Head of caudate nucleus (tissue), 42 donors: ENCODE data around the gene PCBD2.
A peak's percentile ranks its signal among the peaks of the same experiment; 100 is the strongest.
"Not testable (repeated sequence)": the region's sequence is repeated elsewhere in the genome, so short reads cannot be mapped to it uniquely, and the experiment has no call there.

ENCODE experiments used
- DNase-seq, 42 donors: peaks; one replicate each; pipeline versions ENCODE4 v3.0.0 to v3.0.0-alpha.2; 2020 to 2021; ENCODE audit warnings: mixed read lengths in 7 of 42
- intact Hi-C: fragments of 100-400 bp; cut with DNase I; formaldehyde crosslinking; loops from one replicate; pipeline ENCODE4 v1.15.0; 2022

PCBD2 gene

DNA sequence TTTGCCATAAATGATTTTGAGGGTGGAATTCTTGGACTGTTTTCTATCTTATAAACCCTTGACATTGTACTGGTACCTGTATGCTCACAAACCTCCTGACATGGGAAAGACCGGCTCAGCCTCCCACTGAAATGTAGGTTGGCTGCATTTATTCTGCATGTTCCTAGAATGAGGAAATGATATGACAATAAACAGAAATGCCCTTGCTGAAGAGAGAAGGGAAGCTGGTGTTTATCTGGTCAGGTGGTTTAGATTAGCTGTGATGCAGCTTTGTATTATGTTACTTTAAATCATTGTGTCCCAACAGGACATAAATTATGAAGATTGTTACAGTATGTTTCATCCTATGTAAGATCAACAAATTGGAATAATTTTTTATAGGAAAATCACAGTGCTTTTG, 39.7 kb downstream of the PCBD2 start:
- intact Hi-C loops: no loop called here
- no peak for DNase-seq

DNA sequence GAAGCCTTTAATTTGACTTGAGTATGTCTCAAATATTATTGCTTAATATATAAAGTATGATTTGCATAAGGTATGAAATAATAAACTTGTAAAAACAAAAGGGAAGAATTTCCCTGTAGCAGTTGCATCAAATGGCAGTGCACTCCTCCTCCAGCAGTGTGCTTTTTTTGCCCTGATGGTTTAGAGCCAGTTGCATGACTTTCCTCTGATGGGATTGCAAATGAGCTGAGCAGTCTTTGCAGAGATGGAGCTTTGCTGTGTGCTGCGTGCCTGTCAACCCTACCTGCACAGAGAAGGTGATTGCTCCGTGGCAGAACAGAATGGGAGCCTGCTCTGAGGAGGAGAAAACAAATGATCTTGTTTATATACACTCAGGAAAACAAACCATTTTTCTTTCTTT, 40.1 kb downstream of the PCBD2 start:
- intact Hi-C loops: no loop called here
- DNase-seq: peak in 36 of 42 donors; percentile 2 to 82 (median 42)

DNA sequence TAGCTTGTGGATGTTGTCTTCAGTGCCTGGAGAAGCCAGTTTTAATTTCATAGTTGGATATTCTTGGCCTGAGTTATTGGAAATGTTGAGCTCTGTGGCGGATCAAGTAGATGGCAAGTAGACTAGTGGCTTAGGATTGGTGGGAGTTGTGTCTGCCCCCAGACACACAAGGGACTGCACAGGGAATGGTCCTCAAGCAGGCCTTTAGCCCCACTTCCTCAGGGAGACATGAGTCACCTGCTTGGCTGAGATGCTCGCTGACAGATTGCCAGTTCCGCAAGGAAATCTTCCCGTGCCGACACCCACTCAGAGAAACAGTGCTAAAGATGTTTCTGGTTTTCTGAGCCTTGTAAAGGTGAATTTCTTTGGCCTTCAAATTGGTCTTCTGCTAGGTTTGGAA, 44.0 kb downstream of the PCBD2 start:
- intact Hi-C loops: no loop called here

DNA sequence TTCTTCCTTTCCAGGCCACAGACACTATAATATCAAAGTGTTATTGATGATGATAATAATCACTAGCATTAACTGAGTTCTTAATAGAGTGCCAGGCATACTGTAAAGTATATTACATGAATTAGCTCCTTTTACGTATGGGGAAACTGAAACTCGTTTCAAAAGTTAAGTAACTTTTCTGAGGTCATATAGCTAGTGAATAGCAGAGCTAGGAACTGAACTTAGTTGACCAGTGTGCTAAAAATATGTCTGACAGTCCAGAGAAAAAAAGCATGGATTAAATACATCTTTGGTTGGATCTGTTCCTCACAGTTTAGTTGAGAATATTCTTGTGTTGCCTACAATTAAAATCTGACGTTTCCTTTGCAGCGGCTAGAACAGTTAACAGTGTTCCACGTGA, 44.4 kb downstream of the PCBD2 start:
- no peak for DNase-seq
- intact Hi-C loops: no loop called here

More for the DNA sequence above, 44.0 kb downstream of the PCBD2 start:
- DNase-seq: peak in 23 of 42 donors; percentile 9 to 58 (median 29)

DNA sequence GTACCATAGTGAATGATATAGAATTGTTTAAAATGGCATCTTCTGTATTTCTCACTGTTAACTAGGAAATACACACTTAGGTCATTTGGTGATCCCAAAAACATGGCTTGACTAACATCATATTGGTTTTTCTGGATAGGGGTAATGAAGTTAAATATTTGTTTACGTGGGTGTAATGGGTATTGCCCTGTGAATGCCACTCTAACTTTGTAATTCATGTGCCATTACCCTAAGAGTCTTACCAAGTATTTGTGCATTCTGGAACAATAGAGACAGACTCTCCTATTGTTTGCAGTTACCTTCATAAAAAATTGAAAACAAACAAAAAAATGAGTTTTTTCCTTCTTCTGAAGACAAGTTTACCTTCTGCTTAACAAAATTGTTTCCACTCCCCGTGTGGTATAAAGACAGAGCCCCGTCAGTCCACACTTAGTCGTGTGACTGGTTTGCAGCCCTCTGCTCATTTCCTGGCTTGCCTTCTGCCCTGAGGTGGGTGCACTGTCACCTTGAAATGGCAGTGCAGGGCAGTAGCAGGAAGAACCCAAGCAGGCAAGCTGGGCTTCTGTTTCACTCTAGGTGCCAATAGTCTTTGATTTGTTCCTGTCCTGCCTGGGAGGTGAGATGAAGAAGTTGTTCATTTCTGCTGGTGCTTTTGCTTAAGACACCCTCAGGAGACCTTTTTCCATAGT, 53.1 kb downstream of the PCBD2 start:
- no peak for DNase-seq
- intact Hi-C loops: no loop called here

DNA sequence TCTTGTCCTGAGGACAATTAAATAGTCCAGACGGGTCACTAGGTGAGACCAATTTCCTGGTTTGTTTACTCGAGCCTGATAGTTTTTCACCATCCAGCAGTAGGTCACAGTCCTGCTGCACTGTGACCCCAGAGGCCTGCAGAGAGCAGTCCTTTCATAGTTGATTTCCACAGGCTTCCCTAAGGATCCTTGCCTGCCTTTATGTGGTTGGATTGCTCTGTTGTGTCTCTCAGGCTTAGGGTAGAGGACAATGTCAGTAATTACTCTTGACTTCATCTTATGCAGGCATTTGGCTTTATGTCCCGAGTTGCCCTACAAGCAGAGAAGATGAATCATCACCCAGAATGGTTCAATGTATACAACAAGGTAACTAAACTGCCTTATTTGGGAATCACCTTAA, 53.8 kb downstream of the PCBD2 start:
- DNase-seq: no peak
- intact Hi-C loops: no loop called here

DNA sequence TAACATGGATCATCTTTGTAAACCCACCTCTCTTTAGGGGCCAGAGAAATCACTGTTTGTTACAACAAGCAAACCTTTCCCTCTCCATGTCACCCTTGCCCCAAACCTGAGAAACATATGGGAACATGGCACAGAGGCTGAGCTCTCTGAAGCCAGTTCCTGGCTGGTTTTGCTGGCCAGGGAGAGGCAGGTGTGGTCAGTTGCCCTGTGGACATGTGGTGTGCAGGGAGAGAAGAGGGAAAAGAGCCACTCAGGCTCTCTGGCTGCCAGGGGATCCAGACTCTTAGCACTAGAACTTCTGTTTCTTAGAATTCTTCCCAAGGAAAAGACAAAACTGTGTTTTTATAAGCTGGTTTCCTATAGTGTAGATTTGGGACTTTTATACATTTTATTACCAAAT, 58.2 kb downstream of the PCBD2 start:
- intact Hi-C loops: no loop called here

DNA sequence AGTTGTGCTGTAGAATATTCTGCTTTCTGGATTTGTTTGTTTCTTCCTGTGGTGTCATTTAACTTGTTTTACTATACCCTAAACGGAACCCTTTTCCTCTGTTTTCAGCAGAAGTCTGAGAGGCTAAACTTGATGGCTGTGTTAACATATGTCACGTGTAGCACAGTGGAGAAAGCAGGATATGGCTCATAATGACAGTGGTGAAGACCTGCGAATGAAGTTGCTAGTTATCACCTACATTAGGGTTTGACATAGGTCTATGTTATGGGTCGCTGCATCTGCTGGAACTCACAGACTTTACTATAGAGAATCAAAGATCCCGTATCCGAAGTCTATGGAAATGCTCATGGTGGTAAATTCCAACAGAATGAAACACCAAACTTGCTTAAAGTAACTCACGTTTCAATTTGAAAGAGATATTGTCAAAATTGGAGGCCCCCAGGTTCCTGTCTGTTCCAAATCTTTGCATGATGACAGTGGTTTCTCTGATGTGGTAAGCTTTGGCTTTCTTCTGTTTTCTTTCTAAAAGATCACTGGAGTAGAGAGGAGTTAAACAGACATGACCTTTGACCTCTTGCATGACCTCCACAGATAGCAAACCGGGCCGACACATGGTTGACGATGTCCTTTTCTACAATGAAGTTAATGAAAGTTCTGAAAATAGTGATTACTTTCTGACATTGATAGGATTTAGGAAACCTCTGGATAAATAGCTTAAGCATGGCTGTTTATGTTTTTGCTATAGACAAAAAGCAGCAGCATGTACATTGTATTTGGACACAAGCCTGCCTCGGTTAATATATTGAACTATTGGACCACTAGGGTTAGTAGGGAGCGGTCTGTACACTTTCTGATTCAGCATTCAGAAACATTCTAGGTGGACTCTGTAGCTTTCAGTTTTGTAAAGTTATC, 59.7 kb downstream of the PCBD2 start:
- intact Hi-C loops: no loop called here
- no peak for DNase-seq

More for the DNA sequence above, 58.2 kb downstream of the PCBD2 start:
- no peak for DNase-seq

DNA sequence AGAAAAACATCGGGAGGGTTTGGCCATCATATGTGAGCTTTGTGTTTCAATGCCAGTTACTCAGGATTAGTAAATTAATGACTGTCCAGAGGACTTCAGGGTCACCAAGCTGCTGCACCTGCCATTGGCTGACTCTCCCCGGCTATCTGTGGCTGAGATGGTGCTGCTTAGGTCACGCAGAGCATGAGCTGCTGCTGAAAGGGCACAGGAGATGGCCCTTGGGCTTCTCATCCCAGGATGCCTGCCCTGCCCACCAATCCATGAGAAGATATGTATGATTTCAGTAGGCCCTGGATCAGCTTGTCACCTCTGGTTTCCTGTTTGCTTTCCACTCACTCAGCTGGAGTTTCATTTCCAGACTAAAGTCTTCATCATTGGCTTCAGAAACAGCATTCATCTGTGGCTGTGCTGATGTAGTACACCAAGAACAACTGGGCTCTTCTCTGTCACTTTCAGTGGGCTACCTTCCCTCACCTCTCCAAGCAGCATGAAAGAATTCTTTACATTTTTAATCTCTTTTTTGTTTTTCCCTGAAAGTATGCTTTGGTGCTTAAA, 60.4 kb downstream of the PCBD2 start:
- DNase-seq: no peak
- intact Hi-C loops: no loop called here

DNA sequence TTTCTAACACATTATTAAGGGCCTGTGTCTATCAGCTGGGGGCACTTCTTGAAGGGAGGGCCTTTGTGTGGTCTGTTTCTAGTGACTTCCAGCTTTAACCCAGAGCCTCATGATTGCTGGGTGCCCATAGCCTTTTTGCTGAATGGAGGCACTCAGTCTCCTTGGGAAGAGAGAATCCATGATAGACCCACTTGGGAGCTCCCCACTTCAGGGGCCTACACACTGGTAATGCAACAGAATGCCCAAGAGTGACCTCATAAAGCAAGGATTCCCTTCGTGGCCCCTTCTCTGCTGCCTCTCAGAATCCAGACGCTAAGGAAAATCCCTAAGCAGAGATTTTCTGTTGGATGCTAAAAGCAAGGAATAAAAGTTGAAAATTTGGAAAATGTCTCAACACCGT, 62.7 kb downstream of the PCBD2 start, which contains the start of gene CATSPER3:
CATSPER3 (plus strand) TSS at position 301 of the 400 bp plus-strand sequence; CDS start at position 386, 85 bp downstream.
- intact Hi-C loops: no loop called here

DNA sequence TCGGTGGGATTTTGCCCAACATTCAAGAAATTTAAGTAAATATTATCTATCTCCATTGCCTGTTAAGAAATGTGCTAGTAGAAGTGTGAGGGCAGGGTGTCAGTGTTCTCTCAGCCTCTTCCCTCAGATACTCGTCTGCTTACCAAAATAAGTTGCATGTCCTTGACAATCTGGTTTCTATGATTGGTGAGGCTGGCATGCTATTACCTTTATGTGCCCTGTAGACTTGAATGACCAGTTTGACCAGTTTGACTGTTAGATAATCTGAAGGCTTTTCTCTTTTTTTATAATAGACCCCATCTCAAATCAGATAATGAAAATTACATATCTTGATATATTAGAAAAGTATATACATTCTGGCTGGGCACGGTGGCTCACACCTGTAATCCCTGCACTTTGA, 63.1 kb downstream of the PCBD2 start:
- DNase-seq: no peak
- intact Hi-C loops: no loop called here

More for the DNA sequence above, 62.7 kb downstream of the PCBD2 start, which contains the start of gene CATSPER3:
- DNase-seq: no peak

DNA sequence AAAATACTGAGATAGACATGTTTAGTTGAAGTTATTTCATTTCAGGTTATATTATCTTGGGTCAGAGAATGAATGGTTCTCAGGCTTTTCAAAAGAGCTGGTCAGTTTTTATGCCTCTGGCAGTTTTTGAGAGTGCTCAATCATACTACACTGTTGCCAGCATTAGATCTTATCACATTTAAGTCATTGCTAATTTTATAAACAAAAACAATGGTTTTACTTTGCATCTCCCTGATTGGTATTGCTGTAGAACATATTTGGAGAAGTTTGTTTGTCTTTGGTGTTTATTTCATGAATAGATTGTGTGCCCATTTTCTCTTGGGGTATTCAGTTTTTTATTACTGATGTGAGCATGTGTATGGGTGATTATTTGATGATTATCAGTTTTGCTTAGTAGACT, 64.2 kb downstream of the PCBD2 start:
- intact Hi-C loops: no loop called here
- no peak for DNase-seq

DNA sequence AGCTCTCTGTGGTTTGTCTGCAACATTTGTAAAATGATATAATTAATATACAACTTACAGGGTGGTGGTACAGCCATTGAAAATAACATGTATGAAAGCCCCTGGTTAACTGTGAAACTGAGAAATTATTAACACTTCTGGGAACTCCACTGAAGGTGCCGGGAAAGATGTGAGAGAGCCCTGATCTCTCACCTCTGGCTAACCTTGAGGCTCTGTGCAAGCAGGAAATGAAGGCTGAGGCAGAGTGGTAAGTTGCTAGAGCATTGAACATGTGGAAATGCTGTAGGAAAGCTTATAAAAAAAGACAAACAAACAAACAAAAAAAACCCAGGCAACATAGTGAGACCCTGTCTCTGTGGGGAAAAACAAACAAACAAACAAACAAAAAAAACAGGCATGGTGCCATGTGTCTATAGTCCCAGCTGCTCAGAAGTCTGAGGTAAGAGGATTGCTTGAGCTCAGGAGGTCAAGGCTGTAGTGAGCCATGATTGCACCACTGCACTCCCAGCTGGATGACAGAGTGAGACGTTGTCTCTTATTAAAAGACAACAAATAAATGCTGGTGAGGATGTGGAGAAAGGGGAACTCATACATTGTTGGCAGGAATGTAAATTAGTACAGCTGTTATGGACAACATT, 70.3 kb downstream of the PCBD2 start:
- intact Hi-C loops: no loop called here
- no peak for DNase-seq

DNA sequence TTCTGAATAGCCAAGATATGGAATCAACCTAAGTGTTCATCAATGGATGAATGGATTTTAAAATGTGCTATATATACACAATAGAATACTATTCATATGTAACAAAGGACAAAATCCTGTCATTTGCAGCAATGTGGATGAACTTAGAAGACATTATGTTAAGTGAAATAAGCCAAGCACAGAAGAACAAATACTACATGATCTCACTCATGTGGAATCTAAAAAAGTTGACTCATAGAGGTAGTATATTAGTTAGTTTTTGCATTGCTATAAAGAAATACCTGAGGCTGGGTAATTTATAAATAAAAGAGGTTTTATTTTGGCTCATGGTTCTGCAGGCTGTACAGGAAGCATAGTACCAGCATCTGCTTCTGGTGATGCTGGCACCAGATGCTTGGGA, 70.9 kb downstream of the PCBD2 start:
- intact Hi-C loops: no loop called here
- no peak for DNase-seq

DNA sequence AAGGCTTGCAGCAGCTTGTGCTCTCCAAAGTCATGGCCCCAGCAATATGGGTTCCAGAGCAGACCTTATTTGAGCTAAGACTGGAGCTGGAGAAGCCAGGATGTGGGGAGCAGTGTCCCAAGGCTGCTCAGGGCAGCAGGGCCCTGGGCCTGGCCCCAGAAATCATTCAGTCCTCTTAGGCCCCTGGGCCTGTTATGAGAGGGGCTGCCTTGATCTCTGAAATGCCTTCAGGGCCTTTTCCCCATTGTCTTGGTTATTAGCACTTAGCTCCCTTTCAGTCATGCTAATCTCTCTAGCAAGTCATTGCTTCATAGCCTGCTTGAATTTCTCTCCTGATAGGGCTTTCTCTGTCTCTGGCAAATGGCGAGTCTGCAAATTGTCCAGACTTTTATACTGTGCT, 71.9 kb downstream of the PCBD2 start:
- DNase-seq: no peak
- intact Hi-C loops: no loop called here

DNA sequence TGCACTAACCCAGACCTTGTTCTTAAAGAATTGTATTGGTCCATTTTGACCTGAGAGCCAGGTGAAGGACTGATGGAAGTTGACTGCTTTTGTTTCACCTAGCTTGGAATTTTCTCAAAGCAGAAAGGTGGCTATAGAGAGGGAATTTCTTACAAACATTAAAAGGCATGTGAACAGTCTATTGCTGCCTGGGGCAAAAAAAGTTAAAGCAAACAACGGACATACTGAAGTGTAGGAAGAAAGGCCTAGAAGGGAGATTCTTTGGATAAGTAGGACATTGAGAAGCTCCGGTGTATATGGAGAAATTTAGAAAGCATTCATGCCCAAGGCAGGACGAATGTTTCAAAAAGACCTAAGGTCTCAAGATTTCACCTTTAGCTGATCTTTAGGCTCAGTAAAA, 74.5 kb downstream of the PCBD2 start:
- intact Hi-C loops: no loop called here
- DNase-seq: no peak

DNA sequence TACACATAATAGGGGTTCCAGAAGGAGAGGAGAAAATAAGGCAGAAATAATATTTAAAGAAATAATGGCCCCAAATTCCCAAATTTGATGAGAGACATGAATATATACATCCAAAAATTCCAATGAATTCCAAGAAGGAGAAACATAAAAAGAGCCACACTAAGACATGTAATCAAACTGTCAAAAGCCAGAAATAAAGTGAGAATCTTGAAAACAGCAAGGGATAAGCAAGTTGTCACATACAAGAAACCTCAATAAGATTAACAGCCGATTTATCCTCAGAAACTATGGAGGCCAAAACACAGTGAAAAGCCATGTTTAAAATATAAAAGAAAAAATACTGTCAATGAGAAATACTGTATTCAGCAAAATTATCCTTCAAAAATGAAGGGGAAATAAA, 77.3 kb downstream of the PCBD2 start:
- no peak for DNase-seq
- intact Hi-C loops: no loop called here

DNA sequence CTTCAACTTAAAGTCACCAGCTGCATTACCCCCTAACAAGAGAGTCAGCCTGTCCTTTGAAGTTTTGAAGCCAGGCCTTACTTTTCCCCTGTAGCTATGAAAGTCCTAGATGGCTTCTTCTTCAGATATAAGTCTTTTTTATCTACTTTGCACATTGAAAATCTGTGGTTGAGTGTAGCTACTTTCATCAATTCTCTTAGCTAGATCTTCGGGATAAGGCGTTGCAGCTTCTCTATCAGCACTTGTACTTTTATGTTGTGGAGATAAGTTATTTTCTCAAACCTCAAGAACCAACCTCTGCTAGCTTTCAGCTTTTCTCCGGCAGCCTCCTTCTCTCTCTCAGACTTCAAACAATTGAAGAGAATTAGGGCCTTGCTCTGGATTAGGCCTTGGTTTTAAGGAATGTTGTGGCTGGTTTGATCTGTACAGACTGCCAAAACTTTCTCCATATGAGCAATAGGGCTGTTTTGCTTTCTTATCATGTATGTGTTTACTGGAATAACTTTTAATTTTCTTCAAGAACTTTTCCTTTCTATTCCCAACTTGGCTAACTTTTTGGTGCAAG, 84.4 kb downstream of the PCBD2 start:
- intact Hi-C loops: no loop called here
- DNase-seq: no peak

DNA sequence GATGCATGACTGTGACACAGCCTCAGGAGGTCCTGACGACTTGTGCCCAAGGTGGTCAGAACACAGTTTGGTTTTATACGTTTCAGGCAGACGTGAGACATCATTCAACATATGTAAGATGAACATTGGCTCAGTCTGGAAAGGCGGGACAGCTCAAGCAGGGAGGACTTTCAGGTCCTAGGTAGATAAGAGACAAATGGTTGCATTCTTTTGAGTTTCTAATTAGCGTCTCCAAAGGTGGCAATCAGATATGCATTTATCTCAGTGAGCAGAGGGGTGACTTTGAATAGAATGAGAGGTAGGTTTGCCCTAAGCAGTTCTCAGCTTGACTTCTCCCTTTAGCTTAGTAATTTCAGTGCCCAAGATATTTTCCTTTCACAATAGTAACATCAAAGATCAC, 85.3 kb downstream of the PCBD2 start:
- DNase-seq, intact Hi-C loops: not testable (repeated sequence)
